ENCODE measurements around the gene PDZRN4. TPM values are rescaled to one million over a fixed set of nuclear protein-coding genes. Genes with fewer than 3 reads are reported as not detected.

Gene PDZRN4
- total and polyA plus RNA-seq, 8 donors = 0.12 to 0.26 (median 0.23) TPM; not detected in 4

- H3K36me3 ChIP-seq = no peaks in the 10 kb centered on the region
- no peak for TF ChIP-seq CTCF (IDR thresholded peaks at IDR 0.05)
- ATAC-seq (no peak), DNase-seq (no peak), FAIRE-seq (no peak)
- intact Hi-C loops (cut with DNase I) = no loop called here
- H3K27me3 ChIP-seq = no peaks in the 10 kb centered on the region
- no peaks in the 10 kb centered on the region for H3K4me1 ChIP-seq
- no peak overlapping the region for H3K4me3 ChIP-seq
- no peak overlapping the region for H3K27ac ChIP-seq
- no peaks in the 10 kb centered on the region for H3K9me3 ChIP-seq
Observed at GRCh38 chr12:41577995-41578394, 389.9 kb downstream of the PDZRN4 start.

- no peak for DNase-seq
- 74 to 83% methylated on average over 3 of the region's 3 CpGs for WGBS, 2 donors
- intact Hi-C loops (cut with DNase I) = no loop called here
- H3K4me3 ChIP-seq = no peak overlapping the region
- no peaks in the 10 kb centered on the region for H3K9me3 ChIP-seq
- H3K36me3 ChIP-seq = no peaks in the 10 kb centered on the region
- no peaks in the 10 kb centered on the region for H3K27me3 ChIP-seq
- H3K27ac ChIP-seq = no peak overlapping the region
- FAIRE-seq = no peak
- no peak for ATAC-seq
- TF ChIP-seq CTCF (IDR thresholded peaks at IDR 0.05) = no peak
- H3K4me1 ChIP-seq = no peaks in the 10 kb centered on the region
Observed at GRCh38 chr12:41585784-41586183, 397.7 kb downstream of the PDZRN4 start.

- no peak for FAIRE-seq
- intact Hi-C loops (cut with DNase I) = no loop called here
- no peak overlapping the region for H3K27ac ChIP-seq
- no peaks in the 10 kb centered on the region for H3K4me1 ChIP-seq
- no peak for ATAC-seq
- no peaks in the 10 kb centered on the region for H3K9me3 ChIP-seq
- no peak overlapping the region for H3K4me3 ChIP-seq
- no peaks in the 10 kb centered on the region for H3K36me3 ChIP-seq
- 84 to 91% methylated on average over 1 of the region's 1 CpG for WGBS, 2 donors
- no peak for DNase-seq
- H3K27me3 ChIP-seq = no peaks in the 10 kb centered on the region
- TF ChIP-seq CTCF (IDR thresholded peaks at IDR 0.05) = no peak
Observed at GRCh38 chr12:41587574-41587973, 399.5 kb downstream of the PDZRN4 start.

GRCh38 chr12:41589878-41590277, 401.8 kb downstream of the PDZRN4 start:
- Histone ChIP-seq H3K9me3 (no peaks in the 10 kb centered on the region), H3K27ac (no peak overlapping the region), H3K27me3 (no peaks in the 10 kb centered on the region), H3K4me1 (no peaks in the 10 kb centered on the region), H3K36me3 (no peaks in the 10 kb centered on the region), H3K4me3 (no peak overlapping the region)
- DNase-seq (no peak), FAIRE-seq (no peak), ATAC-seq (no peak)
- TF ChIP-seq CTCF (IDR thresholded peaks at IDR 0.05) = no peak
- intact Hi-C loops (cut with DNase I) = no loop called here
- WGBS, 2 donors = 43 to 48% methylated on average over 4 of the region's 4 CpGs

- ATAC-seq = no peak
- DNase-seq = no peak
- no peak for TF ChIP-seq CTCF (IDR thresholded peaks at IDR 0.05)
- Histone ChIP-seq H3K27ac (no peak overlapping the region), H3K36me3 (no peaks in the 10 kb centered on the region), H3K9me3 (no peaks in the 10 kb centered on the region), H3K4me3 (no peak overlapping the region), H3K27me3 (no peaks in the 10 kb centered on the region), H3K4me1 (no peaks in the 10 kb centered on the region)
- intact Hi-C loops (cut with DNase I) = no loop called here
- no peak for FAIRE-seq
- WGBS, 2 donors = 50 to 75% methylated on average over 4 of the region's 4 CpGs
Observed at GRCh38 chr12:41596190-41596589, 408.1 kb downstream of the PDZRN4 start.
